ENCODE data around the gene ZNF324B. TPM values are rescaled to one million over a fixed set of nuclear protein-coding genes. Genes with fewer than 3 reads are reported as not detected.
A peak's percentile ranks its signal among the peaks of the same experiment; 100 is the strongest.

Gene ZNF324B
- total and polyA plus RNA-seq, 7 donors: 2.5 to 8.9 (median 4.5) TPM

GRCh38 chr19:58498316-58499020 is 47.0 kb downstream of the ZNF324B start:
- DNase-seq: peak in 1 of 2 donors; percentile 70

DNA sequence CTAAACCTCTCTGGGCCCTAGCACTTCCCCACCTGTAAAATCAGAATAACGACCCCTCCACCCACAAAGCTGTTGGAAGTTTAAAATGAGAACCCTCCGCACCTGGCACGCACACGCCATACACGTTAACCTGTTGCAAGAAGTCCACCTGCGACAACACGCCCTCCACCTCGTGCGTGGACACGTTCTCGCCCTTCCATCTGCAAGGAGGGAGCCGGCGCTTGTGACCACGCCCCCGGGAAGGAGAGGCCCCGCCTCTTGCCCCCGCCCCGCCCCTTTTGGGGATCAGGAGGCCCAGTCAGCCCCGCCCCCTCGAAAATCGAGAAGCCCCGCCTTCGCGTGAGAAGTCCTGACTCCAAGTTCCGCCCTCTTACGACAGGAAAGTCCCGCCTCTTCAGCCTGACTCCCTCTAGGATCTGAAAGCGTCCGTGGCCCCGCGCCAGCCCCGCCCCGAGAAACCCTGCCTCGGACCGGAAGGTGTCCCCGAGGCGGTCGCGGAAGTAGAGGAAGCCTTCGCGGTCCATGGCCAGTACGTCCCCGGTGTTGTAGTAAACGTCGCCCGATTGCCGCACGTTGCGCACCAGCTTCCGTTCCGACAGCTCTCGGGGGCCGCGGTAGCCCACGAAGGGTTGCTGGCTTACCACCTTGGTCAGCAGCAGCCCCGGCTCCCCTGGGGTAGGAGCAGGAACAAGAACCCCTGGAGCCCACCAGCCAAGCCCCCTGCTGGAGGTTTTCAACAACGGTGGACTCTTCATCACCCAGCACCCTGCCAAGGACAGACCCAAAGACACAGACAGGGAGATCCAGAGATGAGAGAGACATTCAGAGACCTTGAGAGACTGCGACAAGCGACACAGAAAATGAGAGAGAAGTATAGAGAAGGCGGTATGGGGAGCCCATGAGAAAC is 47.9 kb downstream of the ZNF324B start:
- peak overlapping the region; percentile 82 for H3K27ac ChIP-seq
- intact Hi-C loops (cut with DNase I): no loop called here
- peak; percentile 97 to 99 (median 98) for ATAC-seq
- no peaks in the 10 kb centered on the region for H3K36me3 ChIP-seq (ENCODE audit: insufficient read depth in 1 of 2, low read depth in 1 of 2)
- TF ChIP-seq, protein P1, sequence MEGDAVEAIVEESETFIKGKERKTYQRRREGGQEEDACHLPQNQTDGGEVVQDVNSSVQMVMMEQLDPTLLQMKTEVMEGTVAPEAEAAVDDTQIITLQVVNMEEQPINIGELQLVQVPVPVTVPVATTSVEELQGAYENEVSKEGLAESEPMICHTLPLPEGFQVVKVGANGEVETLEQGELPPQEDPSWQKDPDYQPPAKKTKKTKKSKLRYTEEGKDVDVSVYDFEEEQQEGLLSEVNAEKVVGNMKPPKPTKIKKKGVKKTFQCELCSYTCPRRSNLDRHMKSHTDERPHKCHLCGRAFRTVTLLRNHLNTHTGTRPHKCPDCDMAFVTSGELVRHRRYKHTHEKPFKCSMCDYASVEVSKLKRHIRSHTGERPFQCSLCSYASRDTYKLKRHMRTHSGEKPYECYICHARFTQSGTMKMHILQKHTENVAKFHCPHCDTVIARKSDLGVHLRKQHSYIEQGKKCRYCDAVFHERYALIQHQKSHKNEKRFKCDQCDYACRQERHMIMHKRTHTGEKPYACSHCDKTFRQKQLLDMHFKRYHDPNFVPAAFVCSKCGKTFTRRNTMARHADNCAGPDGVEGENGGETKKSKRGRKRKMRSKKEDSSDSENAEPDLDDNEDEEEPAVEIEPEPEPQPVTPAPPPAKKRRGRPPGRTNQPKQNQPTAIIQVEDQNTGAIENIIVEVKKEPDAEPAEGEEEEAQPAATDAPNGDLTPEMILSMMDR (IDR thresholded peaks at IDR 0.05): peak; percentile 16
- H3K4me3 ChIP-seq: peak overlapping the region; percentile 68
- peaks cover 19% of the 10 kb centered on the region for H3K4me1 ChIP-seq
- H3K27me3 ChIP-seq (ENCODE audit: insufficient read depth in 3 of 3, low read length in 2 of 3): no peaks in the 10 kb centered on the region
- H3K9me3 ChIP-seq: no peaks in the 10 kb centered on the region
- DNase-seq: peak; percentile 100
- WGBS, 3 donors: 2% methylated on average over 59 to 60 of the region's 60 CpGs

More at GRCh38 chr19:58498316-58499020, 47.0 kb downstream of the ZNF324B start:
- peak; percentile 3 to 16 (median 8) for ATAC-seq
- no peaks in the 10 kb centered on the region for H3K27me3 ChIP-seq (ENCODE audit: insufficient read depth in 3 of 3, low read length in 2 of 3)
- intact Hi-C loops (cut with DNase I): no loop called here
- 51 to 58% (median 54%) methylated on average over 22 of the region's 22 CpGs for WGBS, 3 donors
- TF ChIP-seq, protein P1 (IDR thresholded peaks at IDR 0.05): no peak
- peaks cover 19% of the 10 kb centered on the region for H3K4me1 ChIP-seq
- H3K4me3 ChIP-seq: peak overlapping the region; percentile 68
- H3K27ac ChIP-seq: peak overlapping the region; percentile 82
- no peaks in the 10 kb centered on the region for H3K36me3 ChIP-seq (ENCODE audit: insufficient read depth in 1 of 2, low read depth in 1 of 2)
- H3K9me3 ChIP-seq: no peaks in the 10 kb centered on the region

GRCh38 chr19:58500242-58500641 is 48.8 kb downstream of the ZNF324B start:
- ATAC-seq: no peak
- DNase-seq: no peak
- Histone ChIP-seq H3K36me3 (ENCODE audit: insufficient read depth in 1 of 2, low read depth in 1 of 2) (no peaks in the 10 kb centered on the region), H3K27me3 (ENCODE audit: insufficient read depth in 3 of 3, low read length in 2 of 3) (no peaks in the 10 kb centered on the region), H3K27ac (no peak overlapping the region), H3K4me1 (peaks cover 19% of the 10 kb centered on the region), H3K9me3 (no peaks in the 10 kb centered on the region), H3K4me3 (peak overlapping the region; percentile 68)
- intact Hi-C loops (cut with DNase I): no loop called here
- TF ChIP-seq, protein P1 (IDR thresholded peaks at IDR 0.05): no peak
- 86 to 92% (median 89%) methylated on average over 14 of the region's 14 CpGs for WGBS, 3 donors

Other genes with a start within 250 kb of the ZNF324B start
- gene ZNF544, start 222.7 kb upstream of the ZNF324B start, total RNA-seq: 10 to 100 TPM in 1 of 4 donors, 1 to 10 TPM in 3; 2.4 to 15.3 (median 5.1) TPM
- gene ZNF544, start 222.7 kb upstream of the ZNF324B start, polyA plus RNA-seq: 1 to 10 TPM; 3.8 to 8.1 (median 7.8) TPM
- gene ZNF8, start 172.7 kb upstream of the ZNF324B start, total RNA-seq: 1 to 10 TPM; 1.5 to 2.5 (median 2.0) TPM
- 1 to 10 TPM in 1 of 3 donors, under 1 TPM in 2; 0.35 to 1.3 (median 0.86) TPM for gene ZNF8, start 172.7 kb upstream of the ZNF324B start, polyA plus RNA-seq
- 10 to 100 TPM; 13.9 to 33.3 (median 16.4) TPM for gene ERVK3-1, start 146.2 kb upstream of the ZNF324B start, total RNA-seq
- 10 to 100 TPM; 29.5 to 81.0 (median 77.4) TPM for gene ERVK3-1, start 146.2 kb upstream of the ZNF324B start, polyA plus RNA-seq
- 1 to 10 TPM; 2.0 to 3.1 (median 2.4) TPM for gene ZSCAN22, start 124.6 kb upstream of the ZNF324B start, total RNA-seq
- gene ZSCAN22, start 124.6 kb upstream of the ZNF324B start, polyA plus RNA-seq: 1 to 10 TPM; 1.1 to 1.8 (median 1.8) TPM
- gene A1BG, start 98.1 kb upstream of the ZNF324B start, total RNA-seq: 1 to 10 TPM; 1.6 to 5.4 (median 3.8) TPM
- gene A1BG, start 98.1 kb upstream of the ZNF324B start, polyA plus RNA-seq: 10 to 100 TPM in 2 of 3 donors, 1 to 10 TPM in 1; 5.2 to 12.0 (median 10.0) TPM
- under 1 TPM; 0.08 to 0.30 (median 0.18) TPM for gene ZNF497, start 88.9 kb upstream of the ZNF324B start, total RNA-seq
- gene ZNF497, start 88.9 kb upstream of the ZNF324B start, polyA plus RNA-seq: under 1 TPM; 0.13 to 0.43 (median 0.30) TPM
- gene ZNF837, start 70.6 kb upstream of the ZNF324B start, total RNA-seq: under 1 TPM; 0.10 to 0.34 (median 0.20) TPM
- under 1 TPM; 0.08 to 0.33 (median 0.24) TPM for gene ZNF837, start 70.6 kb upstream of the ZNF324B start, polyA plus RNA-seq
- 100 to 1,000 TPM; 513 to 839 (median 740) TPM for gene RPS5, start 64.4 kb upstream of the ZNF324B start, total RNA-seq
- 1,000 to 10,000 TPM; 1,118 to 2,384 (median 1,312) TPM for gene RPS5, start 64.4 kb upstream of the ZNF324B start, polyA plus RNA-seq
- not detected for gene RNF225, start 56.0 kb upstream of the ZNF324B start, total RNA-seq
- gene RNF225, start 56.0 kb upstream of the ZNF324B start, polyA plus RNA-seq: not detected
- gene ZNF584, start 43.0 kb upstream of the ZNF324B start, total RNA-seq: 10 to 100 TPM in 3 of 4 donors, 1 to 10 TPM in 1; 9.5 to 16.2 (median 13.3) TPM
- gene ZNF584, start 43.0 kb upstream of the ZNF324B start, polyA plus RNA-seq: 10 to 100 TPM in 2 of 3 donors, 1 to 10 TPM in 1; 8.7 to 23.8 (median 11.6) TPM
- gene ZNF132, start 11.5 kb upstream of the ZNF324B start, total RNA-seq: 1 to 10 TPM; 2.1 to 5.2 (median 4.3) TPM
- gene ZNF132, start 11.5 kb upstream of the ZNF324B start, polyA plus RNA-seq: 1 to 10 TPM; 1.4 to 2.7 (median 1.6) TPM
- 1 to 10 TPM; 3.5 to 7.2 (median 4.8) TPM for gene ZNF324, start 15.5 kb downstream of the ZNF324B start, total RNA-seq
- gene ZNF324, start 15.5 kb downstream of the ZNF324B start, polyA plus RNA-seq: 1 to 10 TPM; 2.1 to 6.4 (median 3.1) TPM
- gene ZNF446, start 24.7 kb downstream of the ZNF324B start, total RNA-seq: 1 to 10 TPM; 3.5 to 8.1 (median 4.9) TPM
- 1 to 10 TPM; 4.6 to 8.7 (median 6.3) TPM for gene ZNF446, start 24.7 kb downstream of the ZNF324B start, polyA plus RNA-seq
- 1 to 10 TPM; 3.1 to 6.6 (median 4.0) TPM for gene SLC27A5, start 60.4 kb downstream of the ZNF324B start, total RNA-seq
- gene SLC27A5, start 60.4 kb downstream of the ZNF324B start, polyA plus RNA-seq: 10 to 100 TPM in 2 of 3 donors, 1 to 10 TPM in 1; 6.1 to 11.0 (median 10.6) TPM
- gene ZBTB45, start 68.2 kb downstream of the ZNF324B start, total RNA-seq: 10 to 100 TPM in 1 of 4 donors, 1 to 10 TPM in 3; 7.7 to 13.0 (median 9.9) TPM
- gene ZBTB45, start 68.2 kb downstream of the ZNF324B start, polyA plus RNA-seq: 10 to 100 TPM in 1 of 3 donors, 1 to 10 TPM in 2; 6.2 to 12.5 (median 8.5) TPM
- 100 to 1,000 TPM; 165 to 212 (median 197) TPM for gene TRIM28, start 92.4 kb downstream of the ZNF324B start, total RNA-seq
- gene TRIM28, start 92.4 kb downstream of the ZNF324B start, polyA plus RNA-seq: 100 to 1,000 TPM; 141 to 154 (median 147) TPM
- gene CHMP2A, start 103.5 kb downstream of the ZNF324B start, total RNA-seq: 100 to 1,000 TPM in 2 of 4 donors, 10 to 100 TPM in 2; 96.5 to 126 (median 103) TPM
- 100 to 1,000 TPM; 149 to 184 (median 157) TPM for gene CHMP2A, start 103.5 kb downstream of the ZNF324B start, polyA plus RNA-seq
- 100 to 1,000 TPM in 3 of 4 donors, 10 to 100 TPM in 1; 95.4 to 146 (median 125) TPM for gene UBE2M, start 107.0 kb downstream of the ZNF324B start, total RNA-seq
- gene UBE2M, start 107.0 kb downstream of the ZNF324B start, polyA plus RNA-seq: 100 to 1,000 TPM in 2 of 3 donors, 10 to 100 TPM in 1; 86.8 to 146 (median 145) TPM
- 10 to 100 TPM in 2 of 4 donors, 1 to 10 TPM in 2; 8.2 to 13.0 (median 11.1) TPM for gene MZF1, start 121.7 kb downstream of the ZNF324B start, total RNA-seq
- 10 to 100 TPM in 1 of 3 donors, 1 to 10 TPM in 2; 5.0 to 12.5 (median 8.2) TPM for gene MZF1, start 121.7 kb downstream of the ZNF324B start, polyA plus RNA-seq

All from psoas muscle (tissue), 8 donors.